H1 (cell line): ENCODE results near the gene RAB3GAP2. TPM values are rescaled to one million over a fixed set of nuclear protein-coding genes. Genes with fewer than 3 reads are reported as not detected.

Experiments
- CTCF ChIA-PET: fragments of 300-600 bp; sonication (Branson Sonifier 250); formaldehyde crosslinking; loops from one replicate; lab custom pipeline; 2021; ENCODE audit not compliant: partially characterized antibody; lab: Charles Lee
- POLR2A ChIA-PET: fragments of 300-600 bp; sonication (Branson Sonifier 250); formaldehyde crosslinking; loops from one replicate; lab custom pipeline; 2021; ENCODE audit warnings: inconsistent platforms; ENCODE audit not compliant: partially characterized antibody; lab: Charles Lee
- DNase-seq, 2 experiments: peaks; one replicate each; pipeline versions ENCODE4 v3.0.0 to v3.0.0-alpha.2; 2010 to 2022; ENCODE audit warnings: low spot score in 2 of 2, low read depth in 1 of 2, mixed read lengths in 1 of 2
- FAIRE-seq: peaks from 2 replicates; lab custom pipeline; 2011; peaks lifted over from hg19 to GRCh38; lab: Jason Lieb, UNC
- H2AFZ ChIP-seq: 2 replicates; pipeline ENCODE4 v1.8.1; 2012; ENCODE audit warnings: low read length, inconsistent platforms
- H2AK5ac ChIP-seq: 2 replicates; pipeline ENCODE4 v1.6.1; 2013; ENCODE audit warnings: low read depth, low read length
- H2BK120ac ChIP-seq: replicated peaks from 2 replicates; pipeline ENCODE3; 2013; ENCODE audit warnings: low read depth, low read length, inconsistent platforms
- H2BK12ac ChIP-seq: 2 replicates; pipeline ENCODE4 v1.6.1; 2013; ENCODE audit warnings: low read depth, low read length
- H2BK15ac ChIP-seq: 2 replicates; pipeline ENCODE4 v1.6.1; 2013; ENCODE audit warnings: low read length
- H2BK20ac ChIP-seq: 2 replicates; pipeline ENCODE4 v1.6.1; 2013; ENCODE audit warnings: low read length
- H2BK5ac ChIP-seq: 2 replicates; pipeline ENCODE4 v1.6.1; 2013; ENCODE audit warnings: low read depth, low read length
- H3K14ac ChIP-seq: 2 replicates; pipeline ENCODE4 v1.6.1; 2013; ENCODE audit warnings: inconsistent platforms; ENCODE audit not compliant: insufficient read length
- H3K18ac ChIP-seq: 2 replicates; pipeline ENCODE4 v1.6.1; 2013; ENCODE audit warnings: low read length; ENCODE audit errors: extremely low read depth
- H3K23ac ChIP-seq: 2 replicates; pipeline ENCODE4 v1.6.1; 2013; ENCODE audit warnings: inconsistent platforms; ENCODE audit not compliant: insufficient read length
- H3K23me2 ChIP-seq: 2 replicates; pipeline ENCODE4 v1.6.1; 2013; ENCODE audit warnings: low read depth, low read length
- H3K27ac ChIP-seq: 2 replicates; pipeline ENCODE4 v1.6.1; 2011; ENCODE audit warnings: low read depth, low read length, inconsistent platforms
- H3K27me3 ChIP-seq, 4 experiments: replicated peaks in 1 of 4; 1 replicate in 1 of 4; 2 replicates in 3 of 4; pipeline versions ENCODE4 v1.6.1 to v1.8.1; 2011 to 2013; ENCODE audit warnings: low read length in 3 of 4, mild to moderate bottlenecking in 3 of 4, inconsistent platforms in 2 of 4, mixed read lengths in 2 of 4, moderate library complexity in 1 of 4; ENCODE audit not compliant: control insufficient read depth in 3 of 4, insufficient read depth in 3 of 4; ENCODE audit errors: extremely low read depth in 1 of 4
- H3K36me3 ChIP-seq, 4 experiments: 2 replicates each; pipeline versions ENCODE4 v1.6.1 to v1.8.1; 2011 to 2013; ENCODE audit warnings: mild to moderate bottlenecking in 4 of 4, low read length in 3 of 4, moderate library complexity in 2 of 4, control low read depth in 1 of 4, inconsistent platforms in 1 of 4; ENCODE audit not compliant: insufficient read depth in 4 of 4, control insufficient read depth in 2 of 4
- H3K4ac ChIP-seq: replicated peaks from 2 replicates; pipeline ENCODE3; 2013; ENCODE audit warnings: low read length, low read depth, mixed read lengths, inconsistent platforms; ENCODE audit not compliant: insufficient read length
- H3K4me1 ChIP-seq, 4 experiments: replicated peaks in 1 of 4; 1 replicate in 1 of 4; 2 replicates in 3 of 4; pipeline versions ENCODE4 v1.6.1 to v1.8.1; 2011 to 2013; ENCODE audit warnings: low read length in 3 of 4, inconsistent platforms in 2 of 4, mixed read lengths in 1 of 4; ENCODE audit not compliant: insufficient read depth in 4 of 4, control insufficient read depth in 3 of 4
- H3K4me2 ChIP-seq, 2 experiments: 2 replicates each; pipeline versions ENCODE4 v1.6.1 to v1.8.1; 2011 to 2013; ENCODE audit warnings: low read depth in 2 of 2, low read length in 2 of 2, control low read depth in 1 of 2, inconsistent platforms in 1 of 2, mild to moderate bottlenecking in 1 of 2; ENCODE audit not compliant: insufficient read depth in 1 of 2
- H3K4me3 ChIP-seq, 4 experiments: fragments of 200-600, 300-600 bp in 1 of 4; sonication (generic), shearing (Covaris generic), sonication (Bioruptor Twin) in 1 of 4; 2 replicates each; pipeline versions ENCODE4 v1.5.1 to v1.8.1; 2011 to 2016; ENCODE audit warnings: low read length in 4 of 4, low read depth in 3 of 4, control low read depth in 2 of 4, inconsistent platforms in 2 of 4, mild to moderate bottlenecking in 2 of 4, mixed read lengths in 1 of 4, moderate library complexity in 1 of 4; ENCODE audit not compliant: insufficient read depth in 2 of 4; ENCODE audit errors: extremely low read depth in 1 of 4
- H3K56ac ChIP-seq: replicated peaks from 2 replicates; pipeline ENCODE3; 2013; ENCODE audit warnings: low read depth, mild to moderate bottlenecking, mixed read lengths, low read length, inconsistent platforms; ENCODE audit not compliant: insufficient read length
- H3K79me1 ChIP-seq: 2 replicates; pipeline ENCODE4 v1.6.1; 2013; ENCODE audit warnings: low read depth, low read length, control low read depth
- H3K79me2 ChIP-seq, 2 experiments: 2 replicates each; pipeline versions ENCODE4 v1.6.1 to v1.8.1; 2012 to 2013; ENCODE audit warnings: low read length in 2 of 2, mild to moderate bottlenecking in 2 of 2, inconsistent platforms in 1 of 2; ENCODE audit not compliant: insufficient read depth in 2 of 2, control insufficient read depth in 1 of 2
- H3K9ac ChIP-seq, 4 experiments: replicated peaks in 1 of 4; 1 replicate in 1 of 4; 2 replicates in 3 of 4; pipeline versions ENCODE4 v1.6.1 to v1.8.1; 2011 to 2013; ENCODE audit warnings: low read depth in 3 of 4, low read length in 3 of 4, control low read depth in 2 of 4, mild to moderate bottlenecking in 2 of 4, moderate library complexity in 2 of 4, inconsistent platforms in 1 of 4; ENCODE audit errors: extremely low read depth in 1 of 4
- H3K9me3 ChIP-seq, 2 experiments: 2 replicates each; pipeline versions ENCODE4 v1.6.1 to v1.8.1; 2012 to 2013; ENCODE audit warnings: mild to moderate bottlenecking in 2 of 2, moderate library complexity in 2 of 2, control low read depth in 1 of 2, inconsistent platforms in 1 of 2, low read depth in 1 of 2, low read length in 1 of 2, mixed read lengths in 1 of 2; ENCODE audit not compliant: insufficient read depth in 2 of 2
- H4K20me1 ChIP-seq, 2 experiments: replicated peaks in 1 of 2; 2 replicates each; pipeline versions ENCODE3 to v1.8.1; 2011 to 2013; ENCODE audit warnings: inconsistent platforms in 2 of 2, low read length in 2 of 2, mild to moderate bottlenecking in 1 of 2; ENCODE audit not compliant: insufficient read depth in 2 of 2, control insufficient read depth in 1 of 2
- H4K5ac ChIP-seq: 2 replicates; pipeline ENCODE4 v1.6.1; 2013; ENCODE audit warnings: low read length, low read depth, mixed read lengths, inconsistent platforms; ENCODE audit not compliant: insufficient read length
- H4K8ac ChIP-seq: 2 replicates; pipeline ENCODE4 v1.8.0; 2013; ENCODE audit warnings: mild to moderate bottlenecking, moderate library complexity, low read length, inconsistent platforms; ENCODE audit not compliant: insufficient read depth; ENCODE audit errors: extremely low read depth
- H4K91ac ChIP-seq: replicated peaks from 2 replicates; pipeline ENCODE3; 2013; ENCODE audit warnings: low read length, mixed read lengths, inconsistent platforms; ENCODE audit not compliant: insufficient read length
- CBX5 ChIP-seq: fragments of 300-800, 300-1000 bp; sonication (generic); IDR thresholded peaks from 2 replicates; pipeline ENCODE4 v1.7.1; 2016; ENCODE audit warnings: antibody characterized with exemption, low read length, low read depth
- CEBPB ChIP-seq: IDR thresholded peaks from 2 replicates; pipeline ENCODE4 v1.6.1; 2012; ENCODE audit warnings: low read depth, low read length
- GABPA ChIP-seq: IDR thresholded peaks from 2 replicates; pipeline ENCODE4 v1.6.1; 2011; ENCODE audit warnings: mild to moderate bottlenecking, low read length, moderate library complexity, borderline replicate concordance; ENCODE audit not compliant: insufficient read depth
- GTF2F1 ChIP-seq: IDR thresholded peaks from 2 replicates; pipeline ENCODE4 v1.6.1; 2012; ENCODE audit warnings: low read depth, low read length, improper control_type of control experiment, borderline replicate concordance
- HDAC6 ChIP-seq: IDR thresholded peaks from one replicate; pipeline ENCODE4 v1.7.1; 2012; ENCODE audit warnings: low read depth, mild to moderate bottlenecking, inconsistent platforms, low read length, moderate library complexity
- KDM4A ChIP-seq: IDR thresholded peaks from one replicate; pipeline ENCODE4 v1.7.1; 2012; ENCODE audit warnings: low read depth, mild to moderate bottlenecking, moderate library complexity, low read length, inconsistent platforms; ENCODE audit not compliant: severe bottlenecking
- POLR2A ChIP-seq, 2 experiments: IDR thresholded peaks; 1 replicate in 1 of 2; 2 replicates in 1 of 2; pipeline ENCODE4 v1.6.1; 2011; ENCODE audit warnings: low read depth in 2 of 2, low read length in 2 of 2, mild to moderate bottlenecking in 2 of 2; ENCODE audit errors: control extremely low read depth in 1 of 2
- RAD21 ChIP-seq, 2 experiments: IDR thresholded peaks in 1 of 2; conservative IDR thresholded peaks in 1 of 2; 2 replicates each; pipeline ENCODE4 v1.6.1; 2011; ENCODE audit warnings: low read depth in 2 of 2, low read length in 2 of 2, improper control_type of control experiment in 1 of 2, inconsistent platforms in 1 of 2, mild to moderate bottlenecking in 1 of 2, moderate library complexity in 1 of 2
- RNF2 ChIP-seq: fragments of 200-900, 300-1000 bp; sonication (generic); IDR thresholded peaks from 2 replicates; pipeline ENCODE4 v1.7.1; 2016; ENCODE audit warnings: borderline replicate concordance, low read depth, mild to moderate bottlenecking, antibody characterized with exemption, low read length; ENCODE audit not compliant: poor library complexity, severe bottlenecking; ENCODE audit errors: missing control alignments
- SIRT6 ChIP-seq: IDR thresholded peaks from one replicate; pipeline ENCODE4 v1.7.1; 2012; ENCODE audit warnings: low read length, inconsistent platforms
- SP2 ChIP-seq: IDR thresholded peaks from 2 replicates; pipeline ENCODE4 v1.6.1; 2012; ENCODE audit warnings: mild to moderate bottlenecking, low read length, inconsistent platforms
- SP4 ChIP-seq: IDR thresholded peaks from 2 replicates; pipeline ENCODE4 v1.6.1; 2012; ENCODE audit warnings: low read length, inconsistent platforms
- ZNF274 ChIP-seq: IDR thresholded peaks from 2 replicates; pipeline ENCODE4 v1.7.0; 2012; ENCODE audit warnings: low read length, borderline replicate concordance; ENCODE audit errors: extremely low read depth
- WGBS, 2 experiments: shearing (Covaris generic) in 1 of 2; methylation state at CpG; one replicate each; pipeline versions ENCODE4 v1.1.6 to v1.1.7; 2013 to 2015; ENCODE audit warnings: low lambda C conversion rate in 2 of 2, mixed read lengths in 2 of 2, inconsistent platforms in 1 of 2, low coverage in 1 of 2, missing lambda C conversion rate in 1 of 2; ENCODE audit not compliant: insufficient replicate concordance in 2 of 2, insufficient coverage in 1 of 2, insufficient read length in 1 of 2; ENCODE audit errors: extremely low coverage in 1 of 2, missing lambda C conversion rate in 1 of 2; 5-methylcytosine and 5-hydroxymethylcytosine counted together
- polyA plus RNA-seq, 7 experiments: library from polyadenylated mRNA; depleted of rRNA in 3 of 7; stranded (reverse) in 5 of 7; unstranded in 2 of 7; fragments of >200 nt in 5 of 7; fragments of 200-250 nt in 2 of 7; gene quantifications; 1 replicate in 5 of 7; 2 replicates in 1 of 7; 4 replicates in 1 of 7; pipeline versions ENCODE4 v1.2.1 to v1.2.3, GENCODE V29; 2011 to 2013; ENCODE audit warnings: missing spikeins in 2 of 7, mixed read lengths in 2 of 7
- total RNA-seq: library from RNA; stranded (reverse); fragmentation: NEBNext Ultra II Directional; extraction: Animal tissue kit (Norgen Biotek cat#: 25700); gene quantifications from 2 replicates; pipeline ENCODE4 v1.2.1, GENCODE V29; 2021

The RAB3GAP2 gene
- total and polyA plus RNA-seq, 2 of the 8 experiments (the other 6 are each of a cell fraction or from before 2014, with no cell fraction given), result 19.7 to 52.7 TPM

DNA sequence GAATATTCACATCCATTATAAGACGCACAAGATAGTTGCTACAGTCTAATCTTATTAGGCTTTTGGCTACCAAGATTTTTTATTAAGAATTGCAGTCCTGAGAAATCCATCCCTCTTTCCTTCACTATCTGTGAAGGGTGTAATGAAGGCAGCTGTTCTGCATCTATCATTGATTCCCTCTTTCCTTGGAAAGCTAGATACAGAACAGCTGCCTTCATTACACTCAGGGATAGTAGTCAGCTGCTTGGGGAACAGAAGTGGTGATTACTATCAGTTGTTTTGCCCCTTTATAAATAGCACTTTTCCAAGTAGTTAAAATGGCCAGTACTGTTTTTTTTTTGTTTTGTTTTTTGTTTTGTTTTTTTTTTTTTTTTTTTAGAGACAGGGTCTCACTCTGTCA, 108.1 kb downstream of the RAB3GAP2 start:
- no peak overlapping the region for H2BK12ac ChIP-seq
- DNase-seq, result no peak
- H4K20me1 ChIP-seq, result no peaks in the 10 kb centered on the region
- H4K8ac ChIP-seq, result no peak overlapping the region
- H2BK15ac ChIP-seq, result no peak overlapping the region
- no peaks in the 10 kb centered on the region for H3K79me2 ChIP-seq
- H3K4me1 ChIP-seq, result no peaks in the 10 kb centered on the region
- no peak overlapping the region for H3K23ac ChIP-seq
- no peak overlapping the region for H4K5ac ChIP-seq
- no peak overlapping the region for H3K4ac ChIP-seq
- H3K36me3 ChIP-seq, result peaks cover 2 to 39% (median 18%) of the 10 kb centered on the region in 4 experiments; a peak in 7 of 8 replicates
- no peak overlapping the region for H2AK5ac ChIP-seq
- no peak for FAIRE-seq
- TF ChIP-seq SIRT6 (no peak), SP2 (no peak), POLR2A (IDR thresholded peaks at IDR 0.05; ENCODE audit: control extremely low read depth in 1 of 2, low read depth in 2 of 2, low read length in 2 of 2) (no peak), HDAC6 (no peak), SP4 (no peak), GTF2F1 (no peak), ZNF274 (no peak), GABPA (no peak), CEBPB (no peak), RAD21 (IDR thresholded peaks at IDR 0.05 in 1 of 2, conservative IDR thresholded peaks at IDR 0.05 in 1 of 2; ENCODE audit: low read depth in 2 of 2, low read length in 2 of 2) (no peak), KDM4A (no peak), CBX5 (no peak), RNF2 (no peak)
- no peak overlapping the region for H3K9ac ChIP-seq
- no peak overlapping the region for H3K4me3 ChIP-seq
- H2BK120ac ChIP-seq, result no peak overlapping the region
- H3K56ac ChIP-seq, result no peak overlapping the region
- peaks cover 0 to 1% (median 0%) of the 10 kb centered on the region in 4 experiments; a peak in 1 of 7 replicates for H3K27me3 ChIP-seq
- CTCF ChIA-PET, result interaction anchor here (0.8 to 1.1 kb wide), 2 partner anchors 26 to 113 kb away, joined by 4 read pairs; no protein-coding TSS in a partner anchor
- POLR2A ChIA-PET, result no interaction called here
- H3K4me2 ChIP-seq, result no peak overlapping the region
- no peaks in the 10 kb centered on the region for H3K9me3 ChIP-seq
- WGBS, 2 experiments, result 90% methylated on average over 1 of the region's 1 CpG; no CpG with 5 or more reads in 1 of the 2 experiments
- H2BK20ac ChIP-seq, result no peak overlapping the region
- no peak overlapping the region for H2BK5ac ChIP-seq
- H3K14ac ChIP-seq, result no peak overlapping the region
- H4K91ac ChIP-seq, result no peak overlapping the region
- H3K18ac ChIP-seq, result no peak overlapping the region
- no peak overlapping the region for H3K27ac ChIP-seq
- H2AFZ ChIP-seq, result no peak overlapping the region
- no peaks in the 10 kb centered on the region for H3K79me1 ChIP-seq
- no peaks in the 10 kb centered on the region for H3K23me2 ChIP-seq
